ENCODE measurements around the gene COQ10A.
"Not testable (repeated sequence)": the region's sequence is repeated elsewhere in the genome, so short reads cannot be mapped to it uniquely, and the experiment has no call there.

The COQ10A gene

DNA sequence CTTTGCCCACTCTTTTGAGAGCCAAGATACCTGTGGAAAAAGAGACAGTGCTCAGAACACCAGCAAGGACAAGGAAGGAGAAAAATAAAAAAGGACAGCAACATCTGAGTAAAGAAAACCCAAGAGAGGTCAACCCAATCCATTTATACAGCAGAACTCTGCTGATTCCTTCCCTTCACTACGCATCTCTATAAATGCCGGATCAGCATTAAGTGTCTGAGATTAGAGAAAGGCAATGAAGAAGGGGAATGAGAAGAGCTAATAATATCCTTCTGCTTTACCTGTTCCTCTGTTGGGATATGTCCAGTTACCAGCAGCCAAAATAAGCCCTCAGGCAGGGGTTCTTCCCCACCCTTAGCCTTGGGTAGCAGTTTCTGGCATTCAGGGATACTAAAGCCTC lies 15.8 kb downstream of the COQ10A start:
- no peak for DNase-seq

DNA sequence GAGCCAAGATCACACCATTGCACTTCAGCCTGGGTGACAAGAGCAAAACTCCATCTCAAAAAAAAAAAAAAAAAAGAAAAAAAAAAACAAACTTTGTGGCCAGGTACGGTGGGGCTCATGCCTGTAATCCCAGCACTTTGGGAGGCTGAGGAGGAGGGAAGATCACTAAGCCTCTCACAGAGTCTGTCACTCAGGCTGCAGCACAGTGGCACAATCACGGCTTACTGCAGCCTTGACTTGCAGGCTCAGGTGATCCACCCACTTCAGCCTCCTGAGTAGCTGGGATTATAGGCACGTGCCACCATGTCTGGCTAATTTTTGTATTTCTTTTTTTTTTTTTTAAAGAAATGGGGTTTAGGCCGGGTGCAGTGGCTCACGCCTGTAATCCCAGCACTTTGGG lies 17.5 kb downstream of the COQ10A start:
- DNase-seq = not testable (repeated sequence)

DNA sequence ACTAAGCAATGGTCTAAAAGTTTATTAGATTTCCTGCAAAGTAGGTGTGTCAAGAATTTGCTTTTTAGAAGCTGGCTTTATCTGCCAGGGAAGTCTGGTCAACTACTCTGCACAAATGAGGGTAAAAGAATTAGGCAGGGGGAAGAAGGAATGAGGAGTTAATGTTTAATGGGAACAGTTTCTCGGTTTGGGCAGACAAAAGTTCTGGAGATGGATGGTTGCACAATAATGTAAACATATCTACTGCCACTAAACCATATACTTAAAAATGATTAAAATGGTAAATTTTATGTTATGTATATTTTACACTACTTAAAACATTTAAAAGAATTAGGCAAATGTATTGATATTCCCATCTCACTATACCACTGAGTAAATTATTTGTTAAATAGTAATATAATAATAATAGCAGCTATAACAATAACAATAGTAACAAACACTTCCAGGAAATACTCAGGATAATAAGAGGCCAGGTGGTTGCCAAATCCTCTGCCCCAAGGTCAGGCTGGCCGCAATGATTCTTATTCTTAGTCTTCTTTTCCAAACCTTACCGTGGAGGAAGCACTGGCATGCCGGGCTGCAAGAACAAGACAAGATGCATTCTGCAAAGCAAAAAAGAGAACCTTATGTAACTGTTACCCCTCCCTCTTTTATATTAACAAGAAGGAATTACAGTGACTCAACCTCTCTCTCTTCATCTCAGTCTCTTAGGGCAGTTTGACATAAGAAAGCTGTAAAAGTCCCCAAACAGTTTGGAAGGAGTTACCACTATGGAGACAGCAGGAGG lies 19.5 kb downstream of the COQ10A start:
- DNase-seq = no peak

GRCh38 chr12:56288705-56289387 lies 22.1 kb downstream of the COQ10A start:
- no peak for DNase-seq

- DNase-seq = no peak
Measured at GRCh38 chr12:56293795-56294194, 27.1 kb downstream of the COQ10A start.

DNA sequence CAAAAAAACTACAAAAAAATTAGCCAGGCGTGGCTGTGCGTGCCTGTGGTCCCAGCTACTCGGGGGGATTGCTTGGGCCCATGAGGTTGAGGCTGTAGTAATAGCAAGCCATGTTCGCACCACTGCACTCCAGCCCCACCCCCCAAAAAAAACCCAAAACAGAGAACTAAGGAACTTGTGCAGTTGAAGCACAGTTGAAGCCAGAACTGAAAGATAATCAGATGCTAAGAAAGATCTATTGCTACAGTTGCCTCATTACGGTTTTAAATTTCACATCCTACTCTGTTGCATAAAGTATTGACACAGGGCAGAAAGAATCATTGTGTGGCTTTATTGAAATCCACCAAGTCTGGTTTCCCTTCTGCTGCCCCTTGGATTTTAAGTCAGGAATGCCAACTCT lies 29.6 kb downstream of the COQ10A start:
- no peak for DNase-seq

DNA sequence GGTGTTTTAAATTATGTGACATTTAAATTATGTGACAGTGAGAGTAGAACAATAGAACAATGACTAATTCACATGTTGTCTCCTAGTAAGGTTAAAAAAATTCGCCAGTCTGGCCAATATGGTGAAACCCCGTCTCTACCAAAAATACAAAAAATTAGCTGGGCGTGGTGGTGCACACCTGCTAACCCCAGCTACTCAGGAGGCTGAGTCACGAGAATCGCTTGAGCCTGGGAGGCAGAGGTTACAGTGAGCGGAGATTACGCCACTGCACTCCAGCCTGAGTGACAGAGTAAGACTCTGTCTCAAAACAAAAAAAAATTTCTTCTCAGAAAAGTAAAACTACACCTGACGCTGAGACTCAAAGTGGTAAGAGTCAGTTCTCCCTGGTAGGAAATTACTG lies 30.7 kb downstream of the COQ10A start:
- no peak for DNase-seq

DNA sequence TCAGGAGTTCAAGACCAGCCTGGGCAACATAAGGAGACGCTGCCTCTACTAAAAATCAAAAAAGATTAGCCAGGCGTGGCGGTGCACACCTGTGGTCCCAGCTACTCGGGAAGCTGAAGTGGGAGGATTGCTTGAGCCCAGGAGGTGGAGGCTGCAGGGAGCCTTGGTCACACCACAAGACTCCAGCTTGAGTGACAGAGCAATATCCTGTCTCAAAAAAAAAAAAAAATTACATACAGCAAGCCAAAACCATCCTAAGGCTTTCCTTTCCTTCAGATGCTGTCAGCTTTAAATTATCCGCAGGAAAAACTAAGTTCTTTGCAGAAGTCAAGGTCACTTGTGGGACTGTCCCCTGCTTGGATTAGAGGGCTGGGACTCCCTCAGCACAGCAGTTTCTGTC lies 32.1 kb downstream of the COQ10A start:
- DNase-seq = no peak

DNA sequence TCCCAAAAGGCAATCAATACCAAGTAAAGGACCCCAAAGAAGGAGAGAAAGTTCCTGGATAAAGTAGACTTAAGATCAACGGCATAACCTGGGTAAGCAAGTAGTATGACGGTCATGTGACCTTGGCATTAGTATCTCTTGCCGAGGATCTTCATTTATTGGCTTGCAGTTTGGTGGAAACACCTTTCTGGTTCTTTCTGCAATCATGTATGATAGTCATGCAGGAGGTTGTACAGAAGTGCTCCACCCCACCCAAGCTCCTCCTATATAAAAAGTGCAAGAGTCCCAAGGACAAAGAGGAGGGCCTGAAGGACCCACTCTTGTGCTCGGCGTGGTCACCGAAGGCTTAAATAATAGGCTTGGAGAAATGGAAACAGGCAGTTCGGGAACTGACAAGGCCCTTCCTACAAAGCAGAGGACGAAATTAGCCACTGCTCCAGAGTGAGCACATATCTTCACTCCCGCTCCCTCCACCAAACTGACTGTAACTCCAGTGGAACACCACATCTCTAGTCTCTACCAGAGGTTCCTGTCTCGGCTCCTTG lies 32.6 kb downstream of the COQ10A start:
- peak; percentile 56 for DNase-seq

GRCh38 chr12:56299853-56300643 lies 33.3 kb downstream of the COQ10A start, which contains the start of gene CS:
TSS of gene CS (minus strand) at chr12:56300330. CDS start at chr12:56300201, 129 bp downstream.
- peak; percentile 99 for DNase-seq

DNA sequence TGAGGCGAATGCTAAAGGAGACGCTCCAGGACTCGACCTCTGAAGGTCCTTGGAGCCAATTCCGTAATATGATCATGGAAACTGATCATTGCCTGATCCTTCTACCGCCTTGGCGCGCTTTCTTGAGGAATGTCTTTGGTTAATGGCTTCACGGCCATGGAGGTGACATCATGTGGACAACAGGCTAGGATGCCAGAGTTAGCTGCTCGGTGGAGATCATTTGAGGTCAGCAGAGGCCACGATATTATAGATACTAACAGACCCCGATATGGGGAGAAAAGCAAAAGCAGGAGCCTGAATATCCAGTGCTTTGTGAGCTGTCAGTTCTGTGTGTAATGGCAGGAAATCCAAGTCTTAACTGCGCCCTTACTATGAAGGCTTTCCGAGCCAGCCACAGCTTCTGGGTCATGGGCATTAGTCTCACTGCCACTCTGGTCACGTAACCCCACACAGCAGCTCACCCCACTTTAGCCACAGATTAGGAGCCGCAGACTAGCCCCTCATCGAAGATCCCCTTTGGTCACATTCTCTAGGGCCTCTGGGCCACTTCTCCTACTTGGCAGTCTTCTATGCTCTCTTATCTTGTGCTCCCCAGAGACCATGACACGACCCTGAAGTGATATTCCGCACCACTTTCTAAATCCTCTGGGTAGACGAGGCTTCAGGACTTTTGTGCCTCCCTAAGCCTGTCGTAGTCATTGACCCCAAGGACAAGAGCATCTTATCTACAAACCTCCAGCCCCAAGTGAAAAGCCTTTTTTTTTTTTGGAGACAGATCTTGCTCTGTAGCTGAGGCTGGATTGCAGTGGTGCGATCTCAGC lies 34.1 kb downstream of the COQ10A start:
- DNase-seq = no peak

GRCh38 chr12:56304276-56304675 lies 37.5 kb downstream of the COQ10A start:
- no peak for DNase-seq

DNA sequence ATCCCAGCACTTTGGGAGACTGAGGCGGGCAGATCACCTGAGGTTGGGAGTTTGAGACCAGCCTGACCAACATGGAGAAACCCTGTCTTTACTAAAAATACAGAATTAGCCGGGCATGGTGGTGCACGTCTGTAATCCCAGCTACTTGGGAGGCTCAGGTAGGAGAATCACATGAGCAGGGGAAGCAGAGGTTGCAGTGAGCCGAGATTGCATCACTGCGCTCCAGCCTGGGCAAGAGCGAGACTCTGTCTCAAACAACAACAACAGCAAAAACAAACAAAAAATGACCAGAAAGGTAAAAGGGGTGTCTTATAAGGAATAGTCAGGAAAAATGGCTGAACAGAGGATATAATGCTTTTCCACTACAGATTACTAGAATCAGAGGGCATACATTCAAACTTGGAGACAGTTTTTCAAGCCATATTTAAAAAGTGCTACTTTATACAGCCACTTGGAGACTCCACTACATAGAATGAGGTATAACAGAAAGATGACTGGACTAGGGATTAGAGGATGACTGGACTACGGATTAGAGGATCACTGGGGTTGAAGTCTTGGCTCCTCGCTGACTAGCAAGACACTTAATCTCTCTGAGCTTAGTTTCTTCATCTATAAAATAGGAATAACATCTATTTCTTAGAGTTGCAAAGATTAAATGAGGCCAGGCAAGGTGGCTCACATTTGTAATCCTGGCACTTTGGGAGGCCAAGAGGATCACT lies 38.3 kb downstream of the COQ10A start:
- no peak for DNase-seq

DNA sequence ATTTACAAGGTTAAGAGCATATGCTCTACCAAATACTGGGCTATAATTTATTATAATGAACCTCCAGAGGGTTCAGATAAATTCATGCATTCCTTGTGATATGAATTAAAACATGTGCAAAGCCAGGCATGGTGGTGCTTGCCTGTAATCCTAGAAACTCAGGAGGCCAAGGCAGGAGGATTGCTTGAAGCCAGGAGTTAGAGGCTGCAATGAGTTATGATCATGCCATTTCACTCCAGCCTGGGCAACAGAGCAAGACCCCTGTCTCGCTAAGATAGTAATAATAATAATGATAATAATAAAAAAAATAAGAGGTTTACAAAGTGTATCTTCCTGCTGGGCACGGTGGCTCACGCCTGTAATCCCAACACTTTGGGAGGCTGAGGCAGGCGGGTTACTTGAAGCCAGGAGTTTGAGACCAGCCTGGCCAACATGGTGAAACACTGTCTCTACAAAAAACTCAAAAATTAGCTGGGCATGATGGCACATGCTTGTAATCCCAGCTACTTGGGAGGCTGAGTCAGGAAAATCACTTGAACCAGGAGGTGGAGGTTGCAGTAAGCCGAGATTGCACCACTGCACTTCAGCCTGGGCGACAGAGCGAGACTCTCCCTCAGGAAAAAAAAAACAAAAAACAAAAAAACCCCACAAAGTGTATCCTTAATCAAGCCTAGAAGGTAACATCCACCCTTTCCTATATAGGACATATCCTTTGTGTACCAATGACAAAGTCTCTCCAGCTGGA lies 40.7 kb downstream of the COQ10A start:
- no peak for DNase-seq

DNA sequence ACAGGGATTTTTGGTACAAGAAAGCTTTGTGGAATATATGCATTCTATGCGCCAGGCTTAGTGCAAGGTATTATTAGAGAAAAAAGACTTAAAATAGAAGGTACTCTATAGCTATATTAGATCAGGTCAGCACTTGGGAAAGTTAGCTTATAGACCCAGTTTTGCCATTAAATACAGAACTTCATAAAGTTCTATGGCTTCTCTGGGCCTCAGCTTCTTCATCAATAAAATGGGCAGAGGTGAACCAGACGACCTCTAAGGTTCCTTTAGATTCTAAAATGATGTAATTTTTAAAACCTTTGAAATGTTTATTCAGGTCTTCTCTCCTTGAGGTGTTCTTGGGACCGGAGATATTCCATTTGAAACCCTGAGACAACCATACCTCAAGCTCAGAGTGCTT lies 42.0 kb downstream of the COQ10A start:
- no peak for DNase-seq

- no peak for DNase-seq
Measured at GRCh38 chr12:56311003-56311402, 44.3 kb downstream of the COQ10A start.

- DNase-seq = peak; percentile 70
Measured at GRCh38 chr12:56315249-56315621, 48.5 kb downstream of the COQ10A start.

DNA sequence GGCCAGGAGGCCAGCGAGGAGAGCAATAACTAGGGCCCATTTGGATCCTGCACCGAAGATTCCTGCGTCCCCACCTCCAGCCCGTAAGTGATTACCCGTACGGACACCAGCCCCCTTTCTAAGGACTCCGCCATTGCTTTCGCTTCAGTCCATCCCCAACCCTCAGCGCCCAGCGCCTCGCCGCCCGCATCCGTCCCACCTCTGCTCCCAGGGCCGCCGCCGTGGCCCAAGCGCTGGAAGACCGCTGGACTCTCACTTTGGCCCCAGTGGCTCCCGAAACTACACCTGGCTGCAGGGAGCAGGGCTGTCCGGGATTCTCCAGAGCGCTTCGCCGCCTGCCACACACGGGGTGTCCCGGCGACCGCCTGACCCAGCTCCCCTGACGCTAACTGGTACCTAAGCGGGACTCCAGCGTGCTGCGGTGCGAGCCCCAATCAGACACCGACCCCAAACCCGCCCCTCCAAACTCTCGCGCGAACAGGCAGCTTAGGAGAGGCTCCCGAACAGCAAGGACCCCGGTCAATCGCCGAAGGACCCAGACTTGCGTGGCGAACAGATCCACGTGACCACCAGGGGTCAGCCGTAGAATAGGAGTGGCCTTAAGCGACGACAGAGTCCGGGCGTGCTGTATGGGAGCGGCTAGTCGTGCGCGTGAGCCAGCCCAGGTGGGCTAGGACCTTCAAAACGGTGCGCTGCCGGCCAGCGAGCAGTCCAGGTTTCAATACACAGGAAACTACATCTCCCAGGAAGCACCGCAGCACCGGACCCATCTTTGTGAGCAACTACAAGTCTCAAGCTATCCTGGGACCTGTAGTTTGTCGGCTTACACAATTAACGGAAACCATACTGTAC lies 49.1 kb downstream of the COQ10A start, which contains the start of gene CNPY2:
TSS of gene CNPY2 (minus strand) at position 367 of the 852 bp plus-strand sequence. CDS start 771 bp downstream, outside the sequence.
- peak; percentile 99 for DNase-seq

- DNase-seq = no peak
Measured at GRCh38 chr12:56317675-56318074, 50.9 kb downstream of the COQ10A start.

All from DMS53 (cell line).